Liver (tissue), 9 donors: ENCODE data around the gene FFAR1. TPM values are rescaled to one million over a fixed set of nuclear protein-coding genes. Genes with fewer than 3 reads are reported as not detected.
"Not testable (repeated sequence)": the region's sequence is repeated elsewhere in the genome, so short reads cannot be mapped to it uniquely, and the experiment has no call there.

Experiments
- DNase-seq: peaks from one replicate; pipeline ENCODE4 v3.0.0-alpha.2; 2017; ENCODE audit warnings: low spot score
- H3K27ac ChIP-seq, 2 donors: one replicate each; pipeline ENCODE4 v1.7.0; 2013; ENCODE audit warnings: inconsistent platforms in 2 of 2, low read length in 2 of 2, control low read depth in 1 of 2, low read depth in 1 of 2, mild to moderate bottlenecking in 1 of 2
- H3K27me3 ChIP-seq, 4 donors: one replicate each; pipeline versions ENCODE4 v1.6.1 to v1.7.0; 2013; ENCODE audit warnings: low read length in 3 of 4, inconsistent platforms in 1 of 4, mild to moderate bottlenecking in 1 of 4, moderate library complexity in 1 of 4; ENCODE audit not compliant: control insufficient read depth in 4 of 4, insufficient read depth in 4 of 4
- H3K36me3 ChIP-seq, 4 donors: one replicate each; pipeline versions ENCODE4 v1.6.1 to v1.7.0; 2013; ENCODE audit warnings: low read length in 3 of 4, mild to moderate bottlenecking in 3 of 4, low read depth in 1 of 4, moderate library complexity in 1 of 4; ENCODE audit not compliant: control insufficient read depth in 4 of 4, insufficient read depth in 3 of 4
- H3K4me1 ChIP-seq, 4 donors: one replicate each; pipeline versions ENCODE4 v1.6.1 to v1.7.0; 2013; ENCODE audit warnings: low read length in 3 of 4, mild to moderate bottlenecking in 3 of 4, moderate library complexity in 1 of 4; ENCODE audit not compliant: control insufficient read depth in 4 of 4, insufficient read depth in 4 of 4
- H3K4me3 ChIP-seq, 3 donors: one replicate each; pipeline versions ENCODE4 v1.6.1 to v1.7.0; 2013; ENCODE audit warnings: low read length in 3 of 3, control low read depth in 1 of 3, low read depth in 1 of 3, mild to moderate bottlenecking in 1 of 3
- H3K9ac ChIP-seq, 2 donors: one replicate each; pipeline ENCODE4 v1.7.0; 2013; ENCODE audit warnings: low read length in 2 of 2, mild to moderate bottlenecking in 2 of 2, moderate library complexity in 2 of 2, control low read depth in 1 of 2, low read depth in 1 of 2
- H3K9me3 ChIP-seq, 4 donors: one replicate each; pipeline versions ENCODE4 v1.6.1 to v1.7.0; 2013; ENCODE audit warnings: low read length in 3 of 4; ENCODE audit not compliant: control insufficient read depth in 4 of 4
- EGR1 ChIP-seq, 2 donors: IDR thresholded peaks; 2 replicates each; pipeline ENCODE4 v1.6.1; 2016 to 2018; ENCODE audit warnings: antibody characterized with exemption in 2 of 2, low read depth in 2 of 2
- FOXA1 ChIP-seq: IDR thresholded peaks from 2 replicates; pipeline ENCODE4 v1.6.1; 2016; ENCODE audit warnings: antibody characterized with exemption
- FOXA2 ChIP-seq: IDR thresholded peaks from 2 replicates; pipeline ENCODE4 v1.6.1; 2016; ENCODE audit warnings: antibody characterized with exemption
- GABPA ChIP-seq, 2 donors: IDR thresholded peaks in 1 of 2; conservative IDR thresholded peaks in 1 of 2; 2 replicates each; pipeline ENCODE4 v1.6.1; 2016; ENCODE audit warnings: antibody characterized with exemption in 2 of 2, mild to moderate bottlenecking in 1 of 2, moderate library complexity in 1 of 2
- HNF4A ChIP-seq, 2 donors: conservative IDR thresholded peaks; 2 replicates each; pipeline ENCODE4 v1.6.1; 2016; ENCODE audit warnings: antibody characterized with exemption in 2 of 2, mild to moderate bottlenecking in 2 of 2
- JUND ChIP-seq, 2 donors: IDR thresholded peaks; 2 replicates each; pipeline ENCODE4 v1.6.1; 2016; ENCODE audit warnings: antibody characterized with exemption in 2 of 2
- MAX ChIP-seq: IDR thresholded peaks from 2 replicates; pipeline ENCODE4 v1.6.1; 2016; ENCODE audit warnings: antibody characterized with exemption
- NR2F2 ChIP-seq: IDR thresholded peaks from 2 replicates; pipeline ENCODE4 v1.6.1; 2016; ENCODE audit warnings: antibody characterized with exemption
- RAD21 ChIP-seq, 2 donors: IDR thresholded peaks; 2 replicates each; pipeline ENCODE4 v1.6.1; 2016; ENCODE audit warnings: antibody characterized with exemption in 2 of 2, mild to moderate bottlenecking in 2 of 2
- RXRA ChIP-seq, 2 donors: IDR thresholded peaks; 2 replicates each; pipeline ENCODE4 v1.6.1; 2017 to 2018; ENCODE audit warnings: antibody characterized with exemption in 2 of 2, mild to moderate bottlenecking in 1 of 2
- SP1 ChIP-seq: IDR thresholded peaks from 2 replicates; pipeline ENCODE4 v1.6.1; 2018; ENCODE audit warnings: antibody characterized with exemption, mild to moderate bottlenecking
- YY1 ChIP-seq: IDR thresholded peaks from 2 replicates; pipeline ENCODE4 v1.6.1; 2016; ENCODE audit warnings: antibody characterized with exemption, mild to moderate bottlenecking
- WGBS: extraction: QIAGEN DNeasy Blood & Tissue Kit; methylation state at CpG from one replicate; pipeline ENCODE4 v1.1.7; 2013; 5-methylcytosine and 5-hydroxymethylcytosine counted together
- polyA plus RNA-seq, 2 donors: library from polyadenylated mRNA; stranded (reverse) in 1 of 2; unstranded in 1 of 2; fragments of 200-250 nt in 1 of 2; fragments of >200 nt in 1 of 2; fragmentation: Nextera tagmentation in 1 of 2; extraction: Ambion mirVana in 1 of 2; gene quantifications; one replicate each; pipeline versions ENCODE4 v1.2.1 to v1.2.3, GENCODE V29; 2013 to 2015
- total RNA-seq, 2 donors: library from RNA; depleted of rRNA; stranded (reverse); fragments of >200 nt; gene quantifications; one replicate each; pipeline ENCODE4 v1.2.3, GENCODE V29; 2014
- TF ChIP-seq, protein P1 (sequence below): IDR thresholded peaks from 2 replicates; pipeline ENCODE4 v1.6.1; 2016; ENCODE audit warnings: antibody characterized with exemption
- TF ChIP-seq, protein P2 (sequence below): IDR thresholded peaks from 2 replicates; pipeline ENCODE4 v1.6.1; 2016; ENCODE audit warnings: antibody characterized with exemption, mild to moderate bottlenecking
- donor health status: healthy.
- donor health status: healthy.
- donor health status: healthy.
- donor health status: healthy.
- donor health status: healthy.

The FFAR1 gene
- total and polyA plus RNA-seq, 4 donors, result not detected

DNA sequence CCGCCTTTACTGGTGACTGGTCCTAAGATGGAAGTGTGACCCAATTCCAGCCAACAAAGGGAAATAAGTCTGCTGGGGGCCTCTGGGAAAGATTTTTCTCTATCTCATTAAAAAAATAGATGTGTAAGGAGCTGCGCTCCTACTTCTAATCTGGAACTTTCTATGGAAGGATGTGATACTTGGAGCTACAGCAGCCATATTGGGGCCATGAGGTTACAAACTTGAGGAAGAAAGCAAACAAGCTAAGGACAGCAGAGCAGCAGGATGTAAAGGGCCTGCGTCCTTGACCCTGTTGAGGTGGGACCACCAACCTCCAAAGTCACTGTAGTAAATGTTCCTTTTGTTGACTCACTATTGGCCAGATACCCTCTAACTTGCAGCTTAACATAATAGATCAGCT is 30.7 kb downstream of the FFAR1 start:
- H3K27ac ChIP-seq, result no peak overlapping the region
- H3K27me3 ChIP-seq, result no peaks in the 10 kb centered on the region
- H3K9ac ChIP-seq, result no peak overlapping the region
- WGBS, result 96% methylated on average over 3 of the region's 3 CpGs
- no peak overlapping the region for H3K4me3 ChIP-seq
- DNase-seq, result no peak
- no peaks in the 10 kb centered on the region for H3K36me3 ChIP-seq
- no peaks in the 10 kb centered on the region for H3K9me3 ChIP-seq
- peaks cover 0 to 5% (median under 1%) of the 10 kb centered on the region in 4 donors for H3K4me1 ChIP-seq
- TF ChIP-seq EGR1 (IDR thresholded peaks at IDR 0.05; ENCODE audit: low read depth in 2 of 2) (no peak), JUND (IDR thresholded peaks at IDR 0.05) (no peak), NR2F2 (no peak), HNF4A (conservative IDR thresholded peaks at IDR 0.05) (no peak), RAD21 (IDR thresholded peaks at IDR 0.05) (no peak), YY1 (no peak), FOXA2 (no peak), RXRA (IDR thresholded peaks at IDR 0.05) (no peak), SP1 (no peak), GABPA (IDR thresholded peaks at IDR 0.05 in 1 of 2, conservative IDR thresholded peaks at IDR 0.05 in 1 of 2) (no peak), FOXA1 (no peak), MAX (no peak)
- TF ChIP-seq, protein P1, sequence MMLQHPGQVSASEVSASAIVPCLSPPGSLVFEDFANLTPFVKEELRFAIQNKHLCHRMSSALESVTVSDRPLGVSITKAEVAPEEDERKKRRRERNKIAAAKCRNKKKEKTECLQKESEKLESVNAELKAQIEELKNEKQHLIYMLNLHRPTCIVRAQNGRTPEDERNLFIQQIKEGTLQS, result no peak
- TF ChIP-seq, protein P2, sequence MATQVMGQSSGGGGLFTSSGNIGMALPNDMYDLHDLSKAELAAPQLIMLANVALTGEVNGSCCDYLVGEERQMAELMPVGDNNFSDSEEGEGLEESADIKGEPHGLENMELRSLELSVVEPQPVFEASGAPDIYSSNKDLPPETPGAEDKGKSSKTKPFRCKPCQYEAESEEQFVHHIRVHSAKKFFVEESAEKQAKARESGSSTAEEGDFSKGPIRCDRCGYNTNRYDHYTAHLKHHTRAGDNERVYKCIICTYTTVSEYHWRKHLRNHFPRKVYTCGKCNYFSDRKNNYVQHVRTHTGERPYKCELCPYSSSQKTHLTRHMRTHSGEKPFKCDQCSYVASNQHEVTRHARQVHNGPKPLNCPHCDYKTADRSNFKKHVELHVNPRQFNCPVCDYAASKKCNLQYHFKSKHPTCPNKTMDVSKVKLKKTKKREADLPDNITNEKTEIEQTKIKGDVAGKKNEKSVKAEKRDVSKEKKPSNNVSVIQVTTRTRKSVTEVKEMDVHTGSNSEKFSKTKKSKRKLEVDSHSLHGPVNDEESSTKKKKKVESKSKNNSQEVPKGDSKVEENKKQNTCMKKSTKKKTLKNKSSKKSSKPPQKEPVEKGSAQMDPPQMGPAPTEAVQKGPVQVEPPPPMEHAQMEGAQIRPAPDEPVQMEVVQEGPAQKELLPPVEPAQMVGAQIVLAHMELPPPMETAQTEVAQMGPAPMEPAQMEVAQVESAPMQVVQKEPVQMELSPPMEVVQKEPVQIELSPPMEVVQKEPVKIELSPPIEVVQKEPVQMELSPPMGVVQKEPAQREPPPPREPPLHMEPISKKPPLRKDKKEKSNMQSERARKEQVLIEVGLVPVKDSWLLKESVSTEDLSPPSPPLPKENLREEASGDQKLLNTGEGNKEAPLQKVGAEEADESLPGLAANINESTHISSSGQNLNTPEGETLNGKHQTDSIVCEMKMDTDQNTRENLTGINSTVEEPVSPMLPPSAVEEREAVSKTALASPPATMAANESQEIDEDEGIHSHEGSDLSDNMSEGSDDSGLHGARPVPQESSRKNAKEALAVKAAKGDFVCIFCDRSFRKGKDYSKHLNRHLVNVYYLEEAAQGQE, result no peak

GRCh38 chr19:35379545-35379944 is 31.8 kb downstream of the FFAR1 start:
- H3K4me1 ChIP-seq, H3K9ac ChIP-seq, H3K27me3 ChIP-seq, H3K9me3 ChIP-seq, H3K36me3 ChIP-seq, DNase-seq, H3K4me3 ChIP-seq, H3K27ac ChIP-seq: not testable (repeated sequence)
- WGBS, result 97% methylated on average over 5 of the region's 5 CpGs

- H3K9me3 ChIP-seq, result no peaks in the 10 kb centered on the region
- H3K36me3 ChIP-seq, result no peaks in the 10 kb centered on the region
- TF ChIP-seq NR2F2 (peak; percentile 75), GABPA (IDR thresholded peaks at IDR 0.05 in 1 of 2, conservative IDR thresholded peaks at IDR 0.05 in 1 of 2) (no peak)
- H3K4me1 ChIP-seq, result peaks cover 0 to 5% (median under 1%) of the 10 kb centered on the region in 4 donors
- no peak overlapping the region for H3K9ac ChIP-seq
- no peak overlapping the region for H3K27ac ChIP-seq
- 26% methylated on average over 1 of the region's 1 CpG for WGBS
- no peak overlapping the region for H3K4me3 ChIP-seq
- no peaks in the 10 kb centered on the region for H3K27me3 ChIP-seq
- DNase-seq, result no peak
Measured at GRCh38 chr19:35379992-35380391, 32.3 kb downstream of the FFAR1 start.
